ENCODE measurements around the gene COX7C. TPM values are rescaled to one million over a fixed set of nuclear protein-coding genes. Genes with fewer than 3 reads are reported as not detected.
"Not testable (repeated sequence)": the region's sequence is repeated elsewhere in the genome, so short reads cannot be mapped to it uniquely, and the experiment has no call there.

Gene COX7C
- total RNA-seq, 2 experiments from 2014 or later: 444 to 453 TPM

DNA sequence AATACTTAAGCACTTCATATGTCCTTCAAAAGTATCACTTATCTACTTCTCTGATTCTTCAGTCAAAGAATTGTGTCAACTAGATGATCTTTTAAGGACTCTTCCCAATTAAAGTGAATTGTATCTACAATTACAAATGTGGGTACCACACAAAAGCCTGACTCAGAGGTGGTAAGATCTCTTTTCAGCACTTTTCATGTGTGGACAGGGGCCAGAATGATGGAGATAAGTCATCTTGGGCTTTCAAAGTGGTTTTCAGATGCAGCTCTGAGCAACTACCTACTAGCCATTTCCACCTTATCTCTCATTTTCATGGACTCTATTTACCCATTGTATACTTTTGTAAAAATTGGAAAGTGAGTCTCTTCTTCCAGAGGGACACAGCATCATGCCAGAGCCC lies 8.4 kb downstream of the COX7C start:
- ChIA-PET POLR2A (no interaction called here), CTCF (no interaction called here)
- Mint-ChIP-seq H3K27me3 (peaks cover 9% of the 10 kb centered on the region), H3K27ac (no peak overlapping the region), H3K36me3 (ENCODE audit: low read depth) (peaks cover 16% of the 10 kb centered on the region), H3K4me3 (no peak overlapping the region), H3K9me3 (no peaks in the 10 kb centered on the region), H3K4me1 (no peaks in the 10 kb centered on the region)
- DNase-seq: no peak

DNA sequence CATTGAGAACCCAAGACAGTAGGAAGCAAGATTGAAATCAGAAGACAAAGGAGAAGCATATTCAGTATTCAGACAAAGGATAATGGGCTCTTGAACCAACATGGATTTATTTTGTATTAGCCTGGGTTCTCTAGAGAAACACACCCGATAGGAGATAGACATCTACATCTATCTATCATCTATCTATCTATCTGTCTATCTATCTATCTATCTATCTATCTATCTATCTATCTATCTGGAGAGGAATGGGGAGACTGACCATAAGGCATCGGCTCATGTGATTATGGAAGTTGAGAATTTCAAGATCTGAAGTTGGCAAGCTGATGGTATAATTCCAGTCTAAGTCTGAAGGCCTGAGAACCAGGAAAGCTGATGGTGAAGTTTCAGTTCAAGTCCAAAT lies 13.4 kb downstream of the COX7C start:
- Mint-ChIP-seq H3K36me3 (ENCODE audit: low read depth) (no peaks in the 10 kb centered on the region), H3K27me3 (peaks cover 12% of the 10 kb centered on the region), H3K4me3 (no peak overlapping the region), H3K4me1 (no peaks in the 10 kb centered on the region), H3K27ac (no peak overlapping the region), H3K9me3 (no peaks in the 10 kb centered on the region)
- DNase-seq: no peak
- POLR2A ChIA-PET: no interaction called here
- CTCF ChIA-PET: no interaction called here

DNA sequence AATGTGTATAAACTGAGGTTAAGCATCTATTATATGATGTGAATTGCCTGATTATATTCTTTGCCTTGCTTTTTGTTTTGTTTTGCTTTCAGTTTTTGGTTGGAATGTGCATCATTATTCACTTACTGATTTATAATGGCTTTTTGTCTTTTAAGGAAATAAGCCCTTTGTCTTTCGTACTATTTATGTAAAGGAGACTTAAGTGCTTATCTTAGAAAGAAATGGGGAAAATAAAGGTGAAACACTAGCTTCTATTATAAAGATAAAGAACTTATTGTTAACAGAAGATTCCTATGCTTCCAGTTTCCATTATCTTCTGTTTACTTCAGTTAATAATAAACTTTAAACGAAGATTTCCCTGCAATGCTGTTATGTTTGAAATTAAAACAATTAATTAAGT lies 23.3 kb downstream of the COX7C start:
- H3K9me3 Mint-ChIP-seq: no peaks in the 10 kb centered on the region
- no peak for DNase-seq
- H3K27me3 Mint-ChIP-seq: peaks cover 14% of the 10 kb centered on the region
- H3K4me1 Mint-ChIP-seq: no peaks in the 10 kb centered on the region
- H3K36me3 Mint-ChIP-seq (ENCODE audit: low read depth): no peaks in the 10 kb centered on the region
- ChIA-PET POLR2A (no interaction called here), CTCF (no interaction called here)
- no peak overlapping the region for H3K27ac Mint-ChIP-seq
- no peak overlapping the region for H3K4me3 Mint-ChIP-seq

- no peak overlapping the region for H3K27ac Mint-ChIP-seq
- no peaks in the 10 kb centered on the region for H3K4me1 Mint-ChIP-seq
- no peaks in the 10 kb centered on the region for H3K9me3 Mint-ChIP-seq
- no peak overlapping the region for H3K4me3 Mint-ChIP-seq
- peaks cover 8% of the 10 kb centered on the region for H3K27me3 Mint-ChIP-seq
- ChIA-PET CTCF (no interaction called here), POLR2A (no interaction called here)
- no peaks in the 10 kb centered on the region for H3K36me3 Mint-ChIP-seq (ENCODE audit: low read depth)
- no peak for DNase-seq
Measured at GRCh38 chr5:86644843-86645242, 27.1 kb downstream of the COX7C start.

DNA sequence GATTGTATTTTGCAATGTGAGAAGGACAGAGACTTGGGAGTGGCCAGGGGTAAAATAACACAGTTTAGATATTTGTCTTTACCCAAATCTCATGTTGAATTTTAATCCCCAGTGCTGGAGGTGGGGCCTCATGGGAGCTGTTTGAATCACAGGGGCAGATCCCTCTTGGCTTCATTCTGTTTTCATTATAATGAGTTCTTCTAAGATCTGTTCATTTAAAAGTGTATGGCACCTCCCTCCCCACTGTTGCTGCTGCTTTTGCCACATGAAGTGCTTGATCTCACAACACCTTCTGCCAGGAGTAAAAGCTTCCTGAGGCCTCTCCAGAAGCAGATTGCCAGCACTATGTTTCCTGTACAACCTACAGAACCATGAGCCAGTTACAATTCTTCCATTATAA lies 28.1 kb downstream of the COX7C start:
- no peaks in the 10 kb centered on the region for H3K4me1 Mint-ChIP-seq
- POLR2A ChIA-PET: no interaction called here
- H3K9me3 Mint-ChIP-seq: no peaks in the 10 kb centered on the region
- H3K27me3 Mint-ChIP-seq: peaks cover 8% of the 10 kb centered on the region
- no peaks in the 10 kb centered on the region for H3K36me3 Mint-ChIP-seq (ENCODE audit: low read depth)
- no peak overlapping the region for H3K27ac Mint-ChIP-seq
- H3K4me3 Mint-ChIP-seq: no peak overlapping the region
- CTCF ChIA-PET: interaction anchor here (0.6 kb wide), 1 partner anchor 21 kb away, joined by 3 read pairs; no protein-coding TSS in a partner anchor
- DNase-seq: no peak

DNA sequence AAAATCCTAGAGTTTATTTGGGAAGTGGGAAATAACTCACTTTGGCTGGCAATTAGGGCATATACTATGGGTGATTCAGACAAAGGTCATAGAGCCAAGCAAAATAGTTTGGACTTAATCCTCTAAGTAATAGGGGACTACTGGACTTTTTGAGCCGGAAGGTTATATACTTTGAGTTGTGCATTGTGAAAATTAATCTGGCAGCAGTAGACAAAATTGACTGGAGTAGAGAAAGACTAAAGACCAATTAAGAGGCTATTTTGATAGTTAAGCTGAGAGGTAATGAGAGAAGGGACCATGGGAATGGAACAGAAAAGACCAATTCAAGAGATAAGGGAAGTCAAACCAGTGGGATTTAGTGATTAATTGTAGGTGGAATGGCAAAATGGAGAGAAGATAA lies 28.9 kb downstream of the COX7C start:
- H3K4me3 Mint-ChIP-seq: no peak overlapping the region
- no peaks in the 10 kb centered on the region for H3K36me3 Mint-ChIP-seq (ENCODE audit: low read depth)
- DNase-seq: no peak
- POLR2A ChIA-PET: no interaction called here
- no peaks in the 10 kb centered on the region for H3K4me1 Mint-ChIP-seq
- no peak overlapping the region for H3K27ac Mint-ChIP-seq
- H3K9me3 Mint-ChIP-seq: no peaks in the 10 kb centered on the region
- peaks cover 8% of the 10 kb centered on the region for H3K27me3 Mint-ChIP-seq
- CTCF ChIA-PET: no interaction called here

GRCh38 chr5:86649832-86650505 lies 32.2 kb downstream of the COX7C start:
- Mint-ChIP-seq H3K4me1 (no peaks in the 10 kb centered on the region), H3K4me3 (no peak overlapping the region), H3K9me3 (no peaks in the 10 kb centered on the region), H3K36me3 (ENCODE audit: low read depth) (no peaks in the 10 kb centered on the region), H3K27me3 (peaks cover 2% of the 10 kb centered on the region), H3K27ac (no peak overlapping the region)
- ChIA-PET POLR2A (no interaction called here), CTCF (no interaction called here)
- DNase-seq: no peak

DNA sequence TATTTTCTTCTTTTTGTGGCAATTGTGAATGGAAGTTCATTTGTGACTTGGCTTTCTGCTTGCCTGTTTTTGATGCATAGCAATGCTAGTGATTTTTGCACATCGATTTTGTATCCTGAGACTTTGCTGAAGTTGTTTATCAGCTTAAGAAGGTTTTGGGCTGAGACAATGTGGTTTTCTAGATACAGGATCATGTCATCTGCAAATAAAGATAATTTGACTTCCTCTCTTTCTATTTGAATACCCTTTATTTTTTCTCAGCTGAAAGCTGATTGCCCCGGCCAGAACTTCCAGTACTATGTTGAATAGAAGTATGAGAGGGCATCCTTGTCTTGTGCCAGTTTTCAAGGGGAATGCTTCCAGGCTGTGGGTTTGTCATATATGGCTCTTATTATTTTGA lies 43.0 kb downstream of the COX7C start:
- CTCF ChIA-PET; H3K27ac Mint-ChIP-seq; H3K27me3 Mint-ChIP-seq; H3K9me3 Mint-ChIP-seq; H3K4me1 Mint-ChIP-seq; POLR2A ChIA-PET; DNase-seq; H3K4me3 Mint-ChIP-seq; H3K36me3 Mint-ChIP-seq (ENCODE audit: low read depth): not testable (repeated sequence)

GRCh38 chr5:86664173-86664572 lies 46.4 kb downstream of the COX7C start:
- POLR2A ChIA-PET: no interaction called here
- Mint-ChIP-seq H3K4me1 (peaks cover 2% of the 10 kb centered on the region), H3K36me3 (ENCODE audit: low read depth) (no peaks in the 10 kb centered on the region), H3K4me3 (no peak overlapping the region), H3K27ac (no peak overlapping the region), H3K27me3 (peaks cover 2% of the 10 kb centered on the region), H3K9me3 (no peaks in the 10 kb centered on the region)
- DNase-seq: no peak
- CTCF ChIA-PET: no interaction called here

GRCh38 chr5:86665984-86666760 lies 48.4 kb downstream of the COX7C start:
- H3K4me3 Mint-ChIP-seq: no peak overlapping the region
- no peaks in the 10 kb centered on the region for H3K9me3 Mint-ChIP-seq
- peaks cover 2% of the 10 kb centered on the region for H3K4me1 Mint-ChIP-seq
- H3K27me3 Mint-ChIP-seq: peaks cover 2% of the 10 kb centered on the region
- H3K36me3 Mint-ChIP-seq (ENCODE audit: low read depth): no peaks in the 10 kb centered on the region
- DNase-seq: no peak
- ChIA-PET POLR2A (no interaction called here), CTCF (no interaction called here)
- no peak overlapping the region for H3K27ac Mint-ChIP-seq

- Mint-ChIP-seq H3K27me3 (no peaks in the 10 kb centered on the region), H3K36me3 (ENCODE audit: low read depth) (no peaks in the 10 kb centered on the region), H3K4me1 (peaks cover 2% of the 10 kb centered on the region), H3K4me3 (no peak overlapping the region), H3K27ac (no peak overlapping the region), H3K9me3 (no peaks in the 10 kb centered on the region)
- ChIA-PET POLR2A (no interaction called here), CTCF (interaction anchor here (0.5 kb wide), 1 partner anchor 21 kb away, joined by 3 read pairs; no protein-coding TSS in a partner anchor)
- DNase-seq: no peak
Measured at GRCh38 chr5:86666981-86667380, 49.2 kb downstream of the COX7C start.

Measured in activated CD4-positive, alpha-beta memory T cell treated with anti-CD3 and anti-CD28 coated beads, Interleukin-2, amount 10 ng/mL, durations not matched to agents 7 days and 5 days (primary cell).